ENCODE data around the gene ASXL1. TPM values are rescaled to one million over a fixed set of nuclear protein-coding genes. Genes with fewer than 3 reads are reported as not detected.
A peak's percentile ranks its signal among the peaks of the same experiment; 100 is the strongest.

ASXL1 gene
- polyA plus RNA-seq (17.4 to 26.9 TPM (median 20.0 TPM) in 3 replicates), polyA minus RNA-seq (28.1 to 42.9 TPM (median 34.5 TPM) in 3 replicates)
- 18.6 TPM for polyA plus RNA-seq (2011; ENCODE audit: low read depth)
- polyA plus RNA-seq (2011; cell fraction: cytosol; rRNA removed), result 11.3 and 12.5 TPM in 2 replicates
- polyA plus RNA-seq (2011; cell fraction: nucleus; rRNA removed), result 79.7 and 80.6 TPM in 2 replicates
- 15.0 and 23.6 TPM in 2 replicates for polyA plus RNA-seq (2012; ENCODE audit: low replicate concordance)
- 19.4 TPM for polyA minus RNA-seq (2011; cell fraction: cytosol; rRNA and poly(A)+ RNA removed)
- polyA minus RNA-seq (2011; cell fraction: nucleus; rRNA and poly(A)+ RNA removed), result 34.2 and 62.1 TPM in 2 replicates

DNA sequence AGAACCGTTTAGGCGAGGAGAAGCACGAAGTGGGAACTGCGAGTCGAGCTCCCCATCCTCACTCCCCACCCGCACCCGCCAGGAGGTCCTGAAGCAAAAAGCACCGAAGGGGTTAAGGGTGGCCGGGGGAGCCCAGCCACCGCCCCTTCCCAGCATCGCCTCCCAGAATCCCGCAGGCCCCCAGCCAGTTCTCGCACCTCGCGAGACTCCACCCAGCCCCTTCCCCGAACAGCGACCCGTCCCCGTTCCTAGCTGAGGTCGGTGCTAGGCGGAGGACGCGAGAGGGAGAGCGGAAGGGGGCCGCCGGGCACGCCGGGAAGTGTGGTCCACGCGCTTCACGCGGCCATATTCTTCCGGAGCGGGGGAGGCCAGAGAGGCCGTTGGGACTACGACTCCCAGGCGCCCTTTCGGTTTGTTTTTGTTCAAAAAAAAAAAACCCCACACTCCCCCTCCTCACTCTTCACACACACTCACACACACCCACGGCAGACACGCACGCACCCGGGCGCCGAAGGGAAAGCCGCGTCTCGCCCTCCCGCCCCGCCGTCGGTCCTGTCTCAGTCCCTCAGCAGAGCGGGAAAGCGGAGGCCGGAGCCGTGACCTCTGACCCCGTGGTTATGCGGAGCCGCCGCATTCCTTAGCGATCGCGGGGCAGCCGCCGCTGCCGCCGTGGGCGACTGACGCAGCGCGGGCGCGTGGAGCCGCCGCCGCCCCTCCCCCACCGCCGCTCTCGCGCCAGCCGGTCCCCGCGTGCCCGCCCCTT, at the start of gene ASXL1:
Gene ASXL1 (plus strand): TSS at position 463 of the 763 bp plus-strand sequence. CDS start 445 bp downstream, outside the sequence.
- peaks cover 41% of the 10 kb centered on the region for H3K79me2 ChIP-seq (ENCODE audit: control insufficient read depth, insufficient read depth, low read length)
- H3K9me1 ChIP-seq (ENCODE audit: control insufficient read depth, extremely low read depth, insufficient read depth, low read length), result no peaks in the 10 kb centered on the region
- H2AFZ ChIP-seq (ENCODE audit: control insufficient read depth, low read length), result peak within 1 kb of the TSS; percentile 90
- H3K36me3 ChIP-seq (ENCODE audit: control insufficient read depth in 2 of 2, extremely low read depth in 1 of 2, insufficient read depth in 2 of 2, low read length in 2 of 2), result peaks cover 0 to 3% of the 10 kb centered on the region in 2 experiments
- peaks cover 4% of the 10 kb centered on the region for H4K20me1 ChIP-seq (ENCODE audit: control insufficient read depth, extremely low read depth, insufficient read depth, low read length)
- peaks cover 34% of the 10 kb centered on the region for H3K4me1 ChIP-seq (ENCODE audit: control insufficient read depth, extremely low read depth, insufficient read depth, low read length)
- peak within 1 kb of the TSS; percentile 95 for H3K27ac ChIP-seq (ENCODE audit: control insufficient read depth, insufficient read depth, low read length)
- peak within 1 kb of the TSS; percentile 91 for H3K4me2 ChIP-seq (ENCODE audit: control insufficient read depth, extremely low read depth, insufficient read depth, low read depth, low read length)
- no peaks in the 10 kb centered on the region for H3K9me3 ChIP-seq (ENCODE audit: control insufficient read depth, low read depth, low read length)
- peak within 1 kb of the TSS; percentile 93 to 95 (median 94) for H3K4me3 ChIP-seq (ENCODE audit: control insufficient read depth in 2 of 3, extremely low read depth in 1 of 3, insufficient read depth in 2 of 3, low read depth in 1 of 3, low read length in 3 of 3)
- DNase-seq (ENCODE audit: low read depth, low spot score) (peak; percentile 62), FAIRE-seq (no peak)
- H3K27me3 ChIP-seq (ENCODE audit: control insufficient read depth, extremely low read depth, insufficient read depth, low read length), result no peaks in the 10 kb centered on the region
- no peak for TF ChIP-seq EZH2 (IDR thresholded peaks at IDR 0.05; ENCODE audit: low read length)
- TF ChIP-seq, protein P1, sequence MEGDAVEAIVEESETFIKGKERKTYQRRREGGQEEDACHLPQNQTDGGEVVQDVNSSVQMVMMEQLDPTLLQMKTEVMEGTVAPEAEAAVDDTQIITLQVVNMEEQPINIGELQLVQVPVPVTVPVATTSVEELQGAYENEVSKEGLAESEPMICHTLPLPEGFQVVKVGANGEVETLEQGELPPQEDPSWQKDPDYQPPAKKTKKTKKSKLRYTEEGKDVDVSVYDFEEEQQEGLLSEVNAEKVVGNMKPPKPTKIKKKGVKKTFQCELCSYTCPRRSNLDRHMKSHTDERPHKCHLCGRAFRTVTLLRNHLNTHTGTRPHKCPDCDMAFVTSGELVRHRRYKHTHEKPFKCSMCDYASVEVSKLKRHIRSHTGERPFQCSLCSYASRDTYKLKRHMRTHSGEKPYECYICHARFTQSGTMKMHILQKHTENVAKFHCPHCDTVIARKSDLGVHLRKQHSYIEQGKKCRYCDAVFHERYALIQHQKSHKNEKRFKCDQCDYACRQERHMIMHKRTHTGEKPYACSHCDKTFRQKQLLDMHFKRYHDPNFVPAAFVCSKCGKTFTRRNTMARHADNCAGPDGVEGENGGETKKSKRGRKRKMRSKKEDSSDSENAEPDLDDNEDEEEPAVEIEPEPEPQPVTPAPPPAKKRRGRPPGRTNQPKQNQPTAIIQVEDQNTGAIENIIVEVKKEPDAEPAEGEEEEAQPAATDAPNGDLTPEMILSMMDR (optimal IDR thresholded peaks at IDR 0.05 in 1 of 3, IDR thresholded peaks at IDR 0.05 in 1 of 3, conservative IDR thresholded peaks at IDR 0.05 in 1 of 3; ENCODE audit: extremely low read depth in 1 of 3, insufficient read depth in 2 of 3, low read length in 3 of 3), result no peak
- peak within 1 kb of the TSS; percentile 95 for H3K9ac ChIP-seq (ENCODE audit: control insufficient read depth, extremely low read depth, insufficient read depth, low read length)
- dilution Hi-C loops (cut with MboI; ENCODE audit: extremely low pct_ligation_motif_present, low sequenced_read_pairs), result no loop called here

DNA sequence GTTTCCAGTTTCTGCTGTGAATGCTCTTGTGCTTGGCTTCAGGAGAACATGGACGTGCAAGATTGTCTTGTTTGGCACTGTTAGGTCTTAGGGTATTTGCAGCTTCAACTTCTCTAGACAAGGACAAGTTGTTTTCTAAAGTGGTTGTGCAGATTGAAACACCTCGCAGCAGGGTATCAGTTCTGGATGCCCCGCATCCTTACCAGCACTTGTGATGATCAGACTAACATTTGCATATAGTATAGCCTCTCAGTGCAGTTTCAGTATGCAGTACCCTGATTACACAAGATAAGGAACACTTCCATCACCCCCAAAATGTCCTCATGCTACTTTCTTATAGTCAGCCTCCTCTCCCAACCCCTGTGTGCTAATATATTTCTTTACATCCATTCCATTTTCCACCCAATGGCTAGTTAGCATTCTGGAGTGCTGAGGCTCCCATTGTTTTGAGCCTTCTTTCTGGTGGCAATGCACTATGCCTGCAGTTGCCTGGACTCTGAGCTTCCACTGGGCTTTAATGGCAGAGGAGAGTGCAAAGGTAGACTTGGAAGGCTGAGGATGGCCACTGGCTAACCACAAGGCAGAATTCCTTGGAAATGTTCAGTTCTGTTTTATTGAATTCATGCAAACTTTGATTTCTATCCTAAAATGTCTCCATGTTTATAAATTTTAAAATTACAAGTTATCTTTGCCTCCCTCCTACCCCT, 45.3 kb upstream of the ASXL1 start:
- Histone ChIP-seq H3K79me2 (ENCODE audit: control insufficient read depth, insufficient read depth, low read length) (no peaks in the 10 kb centered on the region), H3K9me3 (ENCODE audit: control insufficient read depth, low read depth, low read length) (no peaks in the 10 kb centered on the region), H3K4me3 (ENCODE audit: control insufficient read depth in 2 of 3, extremely low read depth in 1 of 3, insufficient read depth in 2 of 3, low read depth in 1 of 3, low read length in 3 of 3) (no peak overlapping the region), H4K20me1 (ENCODE audit: control insufficient read depth, extremely low read depth, insufficient read depth, low read length) (no peaks in the 10 kb centered on the region), H3K27ac (ENCODE audit: control insufficient read depth, insufficient read depth, low read length) (no peak overlapping the region), H3K9ac (ENCODE audit: control insufficient read depth, extremely low read depth, insufficient read depth, low read length) (no peak overlapping the region), H2AFZ (ENCODE audit: control insufficient read depth, low read length) (no peak overlapping the region), H3K4me1 (ENCODE audit: control insufficient read depth, extremely low read depth, insufficient read depth, low read length) (no peaks in the 10 kb centered on the region), H3K9me1 (ENCODE audit: control insufficient read depth, extremely low read depth, insufficient read depth, low read length) (no peaks in the 10 kb centered on the region), H3K36me3 (ENCODE audit: control insufficient read depth in 2 of 2, extremely low read depth in 1 of 2, insufficient read depth in 2 of 2, low read length in 2 of 2) (peaks cover 7 to 12% of the 10 kb centered on the region in 2 experiments), H3K4me2 (ENCODE audit: control insufficient read depth, extremely low read depth, insufficient read depth, low read depth, low read length) (no peak overlapping the region), H3K27me3 (ENCODE audit: control insufficient read depth, extremely low read depth, insufficient read depth, low read length) (no peaks in the 10 kb centered on the region)
- no peak for TF ChIP-seq EZH2 (IDR thresholded peaks at IDR 0.05; ENCODE audit: low read length)
- TF ChIP-seq, protein P1 (optimal IDR thresholded peaks at IDR 0.05 in 1 of 3, IDR thresholded peaks at IDR 0.05 in 1 of 3, conservative IDR thresholded peaks at IDR 0.05 in 1 of 3; ENCODE audit: extremely low read depth in 1 of 3, insufficient read depth in 2 of 3, low read length in 3 of 3), result no peak
- no peak for DNase-seq (ENCODE audit: low read depth, low spot score)
- no peak for FAIRE-seq
- dilution Hi-C loops (cut with MboI; ENCODE audit: extremely low pct_ligation_motif_present, low sequenced_read_pairs), result no loop called here

Measured in keratinocyte (primary cell).